SJCRH30 (cell line): ENCODE results near the gene MYO15B. TPM values are rescaled to one million over a fixed set of nuclear protein-coding genes. Genes with fewer than 3 reads are reported as not detected.

ENCODE experiments used
- DNase-seq, 2 experiments: peaks; one replicate each; pipeline ENCODE4 v3.0.0-alpha.2; 2015 to 2020
- H3K27ac ChIP-seq: fragments of 250-450 bp; sonication (Bioruptor Pico); 2 replicates; pipeline ENCODE4 v1.5.1; 2020; ENCODE audit warnings: mild to moderate bottlenecking, moderate library complexity
- H3K27me3 ChIP-seq: fragments of 250-450 bp; sonication (Bioruptor Pico); 2 replicates; pipeline ENCODE4 v1.5.1; 2020; ENCODE audit warnings: mild to moderate bottlenecking, moderate library complexity
- H3K36me3 ChIP-seq: fragments of 250-450 bp; sonication (Bioruptor Pico); 2 replicates; pipeline ENCODE4 v1.5.1; 2020; ENCODE audit warnings: mild to moderate bottlenecking, moderate library complexity
- H3K4me1 ChIP-seq: fragments of 250-450 bp; sonication (Bioruptor Pico); 2 replicates; pipeline ENCODE4 v1.5.1; 2020; ENCODE audit warnings: mild to moderate bottlenecking, moderate library complexity
- H3K4me3 ChIP-seq: fragments of 250-450 bp; sonication (Bioruptor Pico); 2 replicates; pipeline ENCODE4 v1.5.1; 2020; ENCODE audit warnings: mild to moderate bottlenecking, moderate library complexity
- H3K9me3 ChIP-seq: fragments of 250-450 bp; sonication (Bioruptor Pico); replicated peaks from 2 replicates; pipeline ENCODE4 v1.5.1; 2020; ENCODE audit warnings: mild to moderate bottlenecking, moderate library complexity
- total RNA-seq: library from RNA; depleted of rRNA; stranded (reverse); fragments of >200 nt; shearing (Covaris generic); gene quantifications from 2 replicates; pipeline ENCODE4 v1.2.3, GENCODE V29; 2014

Gene MYO15B
- total RNA-seq, 1 experiment from 2014 or later = 0.02 TPM

DNA sequence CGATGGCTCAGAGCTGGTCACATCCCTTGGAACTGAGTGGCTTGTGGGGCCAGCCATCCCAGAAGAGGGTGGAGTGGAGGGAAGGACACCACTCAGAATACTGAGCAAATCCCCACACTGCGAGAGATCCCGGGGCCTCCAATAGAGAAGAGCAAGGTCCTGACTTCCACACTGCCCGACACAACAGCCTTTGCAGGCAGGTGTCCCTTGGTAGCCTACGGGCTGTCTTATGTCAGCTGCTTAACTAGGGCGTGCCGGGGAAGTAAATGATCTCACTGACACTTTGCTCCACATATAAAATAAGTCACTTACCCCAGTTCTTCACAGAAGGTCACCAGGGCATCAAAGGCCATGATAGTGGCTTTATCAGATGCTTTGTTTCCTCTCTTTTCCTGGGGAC lies 63.3 kb downstream of the MYO15B start:
- no peaks in the 10 kb centered on the region for H3K9me3 ChIP-seq
- H3K27me3 ChIP-seq = no peaks in the 10 kb centered on the region
- no peak for DNase-seq
- H3K27ac ChIP-seq = no peak overlapping the region
- no peaks in the 10 kb centered on the region for H3K4me1 ChIP-seq
- H3K4me3 ChIP-seq = no peak overlapping the region
- H3K36me3 ChIP-seq = peaks cover 12% of the 10 kb centered on the region

DNA sequence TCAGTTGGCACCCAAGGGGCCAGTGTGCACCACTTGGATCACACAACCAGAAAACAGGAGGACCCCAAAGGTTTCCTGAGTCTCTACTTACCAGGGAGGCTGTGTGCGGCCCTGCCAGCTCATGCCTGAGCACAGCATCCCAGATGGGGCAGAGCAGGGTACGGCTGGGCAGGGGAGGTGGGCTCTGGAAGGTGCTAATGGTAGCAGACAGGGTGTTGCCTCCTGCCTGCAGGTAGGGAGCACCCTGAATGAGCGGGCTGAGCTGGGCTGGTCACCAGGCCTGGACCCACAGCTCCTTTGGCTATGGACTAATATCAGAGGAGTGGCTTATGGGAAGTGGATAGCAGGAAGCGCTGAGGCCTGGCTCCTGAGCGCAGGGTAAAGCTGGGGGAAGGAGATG lies 64.7 kb downstream of the MYO15B start:
- Histone ChIP-seq H3K27me3 (no peaks in the 10 kb centered on the region), H3K4me3 (no peak overlapping the region), H3K9me3 (no peaks in the 10 kb centered on the region), H3K36me3 (peaks cover 15% of the 10 kb centered on the region), H3K4me1 (no peaks in the 10 kb centered on the region), H3K27ac (no peak overlapping the region)
- DNase-seq = no peak

DNA sequence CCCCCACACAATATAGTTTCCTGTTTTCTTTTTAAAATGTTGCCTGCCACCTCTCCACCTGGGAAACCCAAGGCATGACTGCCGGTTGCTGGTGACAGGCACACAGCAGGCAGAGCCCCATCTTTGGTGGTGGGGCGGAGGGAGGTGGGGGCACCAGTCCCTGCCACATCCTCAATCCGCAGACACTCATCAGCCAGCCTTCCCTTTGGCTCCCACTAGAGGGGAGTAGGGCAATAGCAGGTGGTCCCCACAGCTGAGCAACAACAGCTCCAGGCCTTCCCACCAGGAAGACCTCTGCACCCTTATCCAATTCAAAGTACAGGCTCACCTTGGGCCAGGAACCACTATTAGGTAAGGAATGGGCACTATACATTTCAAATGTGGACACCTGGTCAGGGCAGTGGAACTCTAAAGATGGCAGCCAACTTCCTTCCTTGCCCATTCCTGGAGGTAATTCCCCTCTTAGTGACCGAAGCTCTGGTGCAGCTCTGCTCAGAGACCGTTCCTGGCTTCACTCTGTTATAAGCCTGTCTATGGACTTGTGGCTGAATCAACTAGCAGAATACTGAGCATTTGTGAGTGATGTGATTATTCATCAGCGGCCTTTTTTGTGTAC lies 65.4 kb downstream of the MYO15B start:
- no peak overlapping the region for H3K27ac ChIP-seq
- H3K27me3 ChIP-seq = no peaks in the 10 kb centered on the region
- no peaks in the 10 kb centered on the region for H3K4me1 ChIP-seq
- peak; percentile 60 to 75 for DNase-seq
- H3K9me3 ChIP-seq = no peaks in the 10 kb centered on the region
- H3K36me3 ChIP-seq = peaks cover 16% of the 10 kb centered on the region
- no peak overlapping the region for H3K4me3 ChIP-seq

DNA sequence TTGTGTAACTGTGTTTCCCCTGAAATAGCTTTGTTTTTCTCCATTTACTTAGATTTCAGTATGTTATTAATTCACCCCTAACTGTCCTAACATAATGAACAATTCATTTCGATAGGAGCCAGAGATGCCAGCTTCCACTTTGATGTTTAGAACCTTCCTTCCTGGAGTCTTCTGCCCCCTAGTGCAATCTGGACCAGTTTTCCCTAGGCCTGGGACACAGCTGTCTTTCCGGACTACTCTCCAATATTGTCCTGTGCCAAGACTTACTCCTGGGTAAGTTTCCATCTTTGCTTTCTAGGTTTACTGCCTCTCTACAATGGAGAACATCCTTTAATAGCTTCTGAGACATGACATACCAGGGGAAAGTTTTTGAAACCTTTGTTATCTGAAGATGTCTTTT lies 66.6 kb downstream of the MYO15B start:
- H3K4me1 ChIP-seq = no peaks in the 10 kb centered on the region
- peaks cover 10% of the 10 kb centered on the region; the same call in 1 of the 2 replicates for H3K36me3 ChIP-seq
- H3K4me3 ChIP-seq = no peak overlapping the region
- no peak for DNase-seq
- H3K9me3 ChIP-seq = no peaks in the 10 kb centered on the region
- H3K27me3 ChIP-seq = no peaks in the 10 kb centered on the region
- H3K27ac ChIP-seq = no peak overlapping the region

DNA sequence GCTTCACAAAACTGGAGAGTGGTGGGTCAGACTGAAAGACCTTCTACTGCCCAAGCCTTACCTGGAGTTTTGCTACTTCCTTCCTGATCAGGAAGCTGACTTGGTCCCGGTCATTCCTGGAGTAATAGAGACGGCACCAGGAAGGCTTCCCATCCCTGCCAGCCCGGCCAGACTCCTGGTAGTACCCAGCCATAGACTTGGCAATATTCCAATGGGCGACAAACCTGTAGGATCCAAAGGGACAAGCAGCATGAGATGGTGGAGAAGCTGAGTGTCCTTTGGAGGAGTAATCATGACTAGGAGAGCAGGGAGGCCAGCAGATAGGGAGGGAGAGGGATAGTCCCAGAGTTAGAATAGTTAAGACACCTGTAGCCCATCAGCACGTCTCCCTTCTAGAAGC lies 70.6 kb downstream of the MYO15B start:
- Histone ChIP-seq H3K27ac (no peak overlapping the region), H3K4me3 (no peak overlapping the region), H3K9me3 (no peaks in the 10 kb centered on the region), H3K36me3 (peaks cover 4% of the 10 kb centered on the region), H3K4me1 (no peaks in the 10 kb centered on the region), H3K27me3 (no peaks in the 10 kb centered on the region)
- no peak for DNase-seq

DNA sequence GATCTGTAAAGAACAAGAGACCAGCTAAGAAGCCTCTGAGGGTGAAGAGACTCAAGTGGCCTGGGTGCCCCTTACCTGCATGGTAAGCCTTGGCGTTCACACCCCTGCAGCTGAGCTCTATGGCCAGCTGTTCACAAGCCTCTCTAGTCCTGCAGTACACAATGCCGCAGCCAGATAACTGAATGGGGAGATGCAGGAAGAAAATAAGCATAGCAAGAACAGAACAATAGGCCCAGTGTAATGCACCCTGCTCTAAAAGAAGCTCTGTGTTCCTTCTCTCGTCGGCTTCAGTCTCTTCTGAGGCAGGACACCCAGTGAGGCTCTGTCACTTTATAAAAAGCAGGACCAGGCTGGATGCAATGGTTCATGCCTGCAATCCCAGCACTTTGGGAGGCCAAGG lies 73.9 kb downstream of the MYO15B start:
- no peaks in the 10 kb centered on the region for H3K27me3 ChIP-seq
- no peaks in the 10 kb centered on the region for H3K9me3 ChIP-seq
- H3K4me1 ChIP-seq = peaks cover 7% of the 10 kb centered on the region; the same call in 1 of the 2 replicates
- no peak overlapping the region for H3K27ac ChIP-seq
- H3K4me3 ChIP-seq = no peak overlapping the region
- peaks cover 4% of the 10 kb centered on the region for H3K36me3 ChIP-seq
- no peak for DNase-seq

DNA sequence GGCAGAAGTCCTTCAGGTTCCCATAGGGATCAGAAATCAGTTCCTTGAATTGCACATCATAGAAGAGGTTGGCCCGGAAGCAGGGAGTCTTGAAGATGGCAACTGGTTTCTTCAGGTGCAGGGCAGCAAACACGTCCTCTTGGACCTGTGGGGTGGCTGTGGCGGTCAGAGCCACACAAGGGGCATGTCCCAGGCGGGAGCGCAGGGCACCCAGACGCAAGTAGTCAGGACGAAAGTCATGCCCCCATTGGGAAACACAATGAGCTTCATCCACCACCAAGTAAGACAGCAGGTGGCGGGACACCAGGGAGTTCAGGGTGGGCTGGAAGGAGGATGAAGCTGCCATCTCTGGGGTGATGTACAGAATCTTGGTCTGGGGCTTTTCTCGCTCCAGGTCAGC lies 74.9 kb downstream of the MYO15B start:
- Histone ChIP-seq H3K4me3 (no peak overlapping the region), H3K27ac (no peak overlapping the region), H3K4me1 (peaks cover 7% of the 10 kb centered on the region; the same call in 1 of the 2 replicates), H3K9me3 (no peaks in the 10 kb centered on the region), H3K27me3 (no peaks in the 10 kb centered on the region), H3K36me3 (no peaks in the 10 kb centered on the region; the same call in none of the 2 replicates)
- DNase-seq = no peak

DNA sequence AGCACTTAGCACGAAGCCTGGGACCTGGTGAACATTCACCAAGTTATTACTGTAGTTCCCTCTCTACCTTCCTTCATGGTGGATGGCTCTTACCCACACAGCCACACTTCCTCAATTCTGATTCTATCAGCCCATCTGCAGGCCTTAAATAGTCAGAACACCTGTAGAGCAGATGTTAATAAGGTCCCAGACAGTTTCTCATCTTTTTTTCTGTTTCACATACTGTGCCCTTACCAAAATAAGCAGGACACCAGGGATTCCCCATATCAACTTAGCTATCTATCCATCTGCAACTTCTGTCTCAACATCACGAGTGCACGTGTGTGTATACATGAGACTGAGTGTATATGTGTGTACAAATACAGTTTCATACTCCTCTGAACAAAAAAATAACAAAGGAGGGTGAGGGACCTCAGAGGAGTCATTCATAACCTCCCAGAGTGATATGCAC lies 76.5 kb downstream of the MYO15B start:
- Histone ChIP-seq H3K36me3 (peaks cover 4% of the 10 kb centered on the region), H3K27me3 (no peaks in the 10 kb centered on the region), H3K9me3 (no peaks in the 10 kb centered on the region), H3K4me3 (no peak overlapping the region), H3K4me1 (peaks cover 15% of the 10 kb centered on the region), H3K27ac (no peak overlapping the region)
- no peak for DNase-seq

DNA sequence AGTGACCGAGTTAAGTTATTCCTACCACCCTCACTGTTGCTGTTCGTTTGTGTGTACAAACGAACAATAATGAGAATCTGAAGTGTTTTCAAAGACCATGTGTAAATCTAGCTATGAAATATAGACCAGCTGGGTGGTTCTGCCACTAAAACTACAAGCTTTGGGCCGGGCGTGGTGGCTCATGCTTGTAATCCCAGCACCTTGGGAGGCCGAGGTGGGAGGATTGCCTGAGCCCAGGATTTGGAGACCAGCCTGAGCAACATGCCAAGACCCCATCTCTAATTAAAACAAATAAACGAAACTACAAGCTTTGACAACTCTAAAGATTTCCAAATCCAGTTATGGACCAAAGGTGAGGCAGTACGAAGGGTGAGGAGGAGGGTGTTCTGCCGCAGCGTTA lies 78.4 kb downstream of the MYO15B start:
- Histone ChIP-seq H3K4me3 (peak overlapping the region; percentile 91; the same call in 1 of the 2 replicates), H3K27ac (no peak overlapping the region), H3K4me1 (peaks cover 15% of the 10 kb centered on the region), H3K27me3 (no peaks in the 10 kb centered on the region), H3K36me3 (peaks cover 21% of the 10 kb centered on the region), H3K9me3 (no peaks in the 10 kb centered on the region)
- DNase-seq = no peak

DNA sequence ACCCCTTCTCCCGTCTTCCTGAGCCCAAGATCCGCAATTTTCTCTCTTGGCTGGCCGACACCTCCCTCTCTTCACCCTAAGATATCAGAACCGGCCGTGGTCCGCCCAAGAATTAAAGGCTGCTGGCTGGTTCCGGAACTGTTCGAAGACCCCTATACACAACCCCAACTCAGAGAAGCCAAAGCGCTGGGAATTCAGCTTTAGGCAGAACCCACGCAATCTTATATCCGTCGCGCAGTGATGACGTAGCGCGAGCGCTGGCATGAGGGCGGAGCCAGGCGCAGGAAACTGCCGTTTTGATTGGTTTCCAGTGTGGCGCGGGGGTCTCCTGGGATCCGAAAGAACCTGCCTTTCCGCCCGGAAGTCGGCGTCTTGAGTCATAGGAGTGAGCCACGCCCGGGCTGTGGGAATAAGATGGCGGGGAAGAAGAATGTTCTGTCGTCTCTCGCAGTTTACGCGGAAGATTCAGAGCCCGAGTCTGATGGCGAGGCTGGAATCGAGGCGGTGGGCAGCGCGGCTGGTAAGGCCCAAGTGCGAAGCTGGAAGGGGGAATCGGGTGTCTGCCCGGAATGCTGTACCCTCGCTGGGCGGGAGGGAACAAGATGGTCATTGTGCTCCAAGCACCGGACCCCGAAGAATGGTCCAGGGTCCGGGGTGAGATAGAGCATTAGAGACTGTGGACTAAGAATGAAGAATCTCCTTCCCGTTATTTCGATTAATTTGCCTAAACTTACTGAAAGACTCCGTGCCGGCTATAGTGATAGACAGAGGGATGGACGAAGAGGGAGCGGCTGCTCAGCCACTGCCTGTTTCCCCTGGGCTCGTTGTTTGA lies 79.6 kb downstream of the MYO15B start, which contains the start of the genes RECQL5 and SAP30BP:
RECQL5 (minus strand) TSS at position 196 of the 832 bp plus-strand sequence. CDS start 597 bp downstream, outside the sequence.
SAP30BP (plus strand) TSS at position 380 of the 832 bp plus-strand sequence; CDS start at position 415, 35 bp downstream.
- no peaks in the 10 kb centered on the region for H3K9me3 ChIP-seq
- H3K36me3 ChIP-seq = peaks cover 31% of the 10 kb centered on the region
- peak within 1 kb of the TSS; percentile 63 for H3K27ac ChIP-seq
- DNase-seq = peak; percentile 99 to 100
- H3K27me3 ChIP-seq = no peaks in the 10 kb centered on the region
- H3K4me3 ChIP-seq = peak within 1 kb of the TSS; percentile 91
- H3K4me1 ChIP-seq = peaks cover 15% of the 10 kb centered on the region

DNA sequence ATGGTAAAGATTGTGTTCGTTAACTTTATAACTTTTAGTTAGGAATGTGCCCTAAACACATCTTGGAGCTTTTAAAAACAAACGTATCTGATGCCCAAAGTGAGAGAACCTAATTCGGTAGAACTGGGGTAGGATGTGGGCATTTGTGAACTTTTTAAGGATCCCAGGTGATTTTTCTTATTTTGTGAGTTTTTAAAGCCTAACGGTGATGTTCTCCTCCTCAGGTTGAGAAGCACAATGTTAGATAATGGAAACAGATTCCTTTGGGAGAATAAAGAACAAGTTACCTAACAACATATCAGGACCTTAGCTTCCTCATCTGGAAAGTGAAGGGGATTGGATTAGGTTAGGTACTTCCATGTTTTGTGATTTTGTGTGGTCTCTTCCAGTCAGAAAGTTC lies 80.2 kb downstream of the MYO15B start:
- no peaks in the 10 kb centered on the region for H3K9me3 ChIP-seq
- H3K4me3 ChIP-seq = peak overlapping the region; percentile 91
- DNase-seq = no peak
- H3K27ac ChIP-seq = peak overlapping the region; percentile 63
- peaks cover 36% of the 10 kb centered on the region for H3K36me3 ChIP-seq
- peaks cover 15% of the 10 kb centered on the region for H3K4me1 ChIP-seq
- no peaks in the 10 kb centered on the region for H3K27me3 ChIP-seq

DNA sequence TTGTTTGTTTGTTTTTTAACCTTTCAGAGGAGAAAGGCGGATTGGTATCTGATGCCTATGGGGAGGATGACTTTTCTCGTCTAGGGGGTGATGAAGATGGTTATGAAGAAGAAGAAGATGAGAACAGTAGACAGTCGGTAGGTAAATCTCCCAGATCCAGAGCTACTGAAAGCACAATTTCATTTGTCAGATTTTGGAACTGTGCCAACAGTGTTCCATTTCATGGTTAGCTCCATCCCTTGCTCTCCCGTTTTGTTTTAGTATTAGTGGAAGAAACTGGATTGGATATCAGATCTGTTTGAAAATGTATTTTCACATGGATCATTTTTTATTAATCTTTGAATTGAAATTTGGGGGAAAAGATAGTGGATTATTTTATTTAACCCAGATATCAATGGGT lies 80.9 kb downstream of the MYO15B start:
- no peak overlapping the region for H3K27ac ChIP-seq
- peaks cover 15% of the 10 kb centered on the region for H3K4me1 ChIP-seq
- no peaks in the 10 kb centered on the region for H3K9me3 ChIP-seq
- peaks cover 41% of the 10 kb centered on the region for H3K36me3 ChIP-seq
- no peaks in the 10 kb centered on the region for H3K27me3 ChIP-seq
- no peak for DNase-seq
- H3K4me3 ChIP-seq = no peak overlapping the region; the same call in 1 of the 2 replicates

DNA sequence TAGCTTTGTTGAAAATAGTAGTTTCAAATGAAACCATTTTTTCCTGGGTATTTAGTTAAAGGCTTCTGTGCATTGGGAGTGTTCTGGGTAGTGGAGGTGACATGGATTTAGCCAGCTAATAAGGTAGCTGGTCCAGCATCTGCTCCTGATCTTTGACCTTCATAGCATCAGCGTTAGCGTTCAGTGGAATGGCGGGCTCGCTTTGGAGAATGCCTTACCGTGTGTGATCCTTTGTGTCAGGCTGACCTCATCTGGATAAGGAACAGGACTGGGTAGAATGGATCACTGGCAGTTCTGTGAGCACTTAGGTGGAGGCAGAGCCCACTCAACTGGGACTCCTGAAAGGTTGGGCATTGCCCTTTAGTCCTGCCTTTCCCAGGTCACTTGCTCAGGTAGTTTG lies 83.3 kb downstream of the MYO15B start:
- Histone ChIP-seq H3K27ac (no peak overlapping the region), H3K4me3 (no peak overlapping the region), H3K27me3 (no peaks in the 10 kb centered on the region), H3K9me3 (no peaks in the 10 kb centered on the region), H3K36me3 (peaks cover 49% of the 10 kb centered on the region), H3K4me1 (peaks cover 13% of the 10 kb centered on the region)
- no peak for DNase-seq

DNA sequence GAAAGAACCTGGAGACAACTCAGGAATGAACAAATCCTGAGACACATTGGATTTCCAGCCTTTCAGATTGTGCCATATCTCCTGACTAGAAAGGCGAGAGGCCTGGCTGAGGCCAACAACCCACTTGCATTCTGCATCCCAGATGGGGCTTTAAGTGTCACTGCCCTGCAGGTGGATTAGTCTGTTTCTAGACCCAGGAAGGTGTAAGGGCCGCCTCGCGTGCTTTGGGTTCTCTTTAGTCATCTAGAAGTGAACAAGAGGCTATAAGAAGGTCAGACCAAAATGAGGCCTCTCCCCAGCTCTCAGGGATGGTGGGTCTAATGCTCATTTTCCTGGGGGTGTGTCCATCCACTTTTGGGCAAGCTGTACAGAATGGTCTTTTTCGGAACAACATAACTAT lies 84.4 kb downstream of the MYO15B start:
- Histone ChIP-seq H3K27me3 (no peaks in the 10 kb centered on the region), H3K9me3 (no peaks in the 10 kb centered on the region), H3K4me1 (peaks cover 9% of the 10 kb centered on the region), H3K27ac (no peak overlapping the region), H3K4me3 (no peak overlapping the region), H3K36me3 (peaks cover 56% of the 10 kb centered on the region)
- no peak for DNase-seq

DNA sequence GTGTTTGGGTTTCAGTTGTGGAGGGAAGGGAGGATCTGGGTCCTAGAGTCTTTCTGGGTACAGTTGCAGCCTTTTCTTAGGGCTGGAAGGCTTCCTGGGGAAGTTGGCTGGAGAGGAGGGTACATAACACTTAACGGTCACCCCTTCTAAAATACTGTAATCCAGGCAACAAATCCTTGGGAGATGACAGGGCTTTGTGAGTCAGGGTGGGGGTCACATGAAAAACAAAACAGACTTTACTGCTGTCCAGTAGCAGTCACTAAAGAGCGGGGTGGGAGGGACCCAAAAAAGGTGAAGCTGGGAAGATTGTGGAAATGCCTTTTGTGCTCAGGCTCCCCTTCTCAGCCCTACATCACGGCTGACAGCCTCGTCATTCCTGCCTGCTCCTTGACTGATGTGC lies 85.9 kb downstream of the MYO15B start:
- DNase-seq = no peak
- H3K27ac ChIP-seq = no peak overlapping the region
- H3K27me3 ChIP-seq = no peaks in the 10 kb centered on the region
- peaks cover 63% of the 10 kb centered on the region for H3K36me3 ChIP-seq
- peaks cover 2% of the 10 kb centered on the region for H3K4me1 ChIP-seq
- no peaks in the 10 kb centered on the region for H3K9me3 ChIP-seq
- H3K4me3 ChIP-seq = no peak overlapping the region
